AG09319 (cell line): ENCODE results near the gene PTTG1IP.

Experiments used
- DNase-seq: peaks from one replicate; pipeline ENCODE4 v3.0.0-alpha.2; 2010; ENCODE audit warnings: low read depth; ENCODE audit errors: extremely low read depth
- CTCF ChIP-seq: IDR thresholded peaks from 2 replicates; pipeline ENCODE4 v1.5.1; 2011; ENCODE audit warnings: low read depth, mild to moderate bottlenecking, inconsistent platforms, low read length, moderate library complexity

PTTG1IP gene

DNA sequence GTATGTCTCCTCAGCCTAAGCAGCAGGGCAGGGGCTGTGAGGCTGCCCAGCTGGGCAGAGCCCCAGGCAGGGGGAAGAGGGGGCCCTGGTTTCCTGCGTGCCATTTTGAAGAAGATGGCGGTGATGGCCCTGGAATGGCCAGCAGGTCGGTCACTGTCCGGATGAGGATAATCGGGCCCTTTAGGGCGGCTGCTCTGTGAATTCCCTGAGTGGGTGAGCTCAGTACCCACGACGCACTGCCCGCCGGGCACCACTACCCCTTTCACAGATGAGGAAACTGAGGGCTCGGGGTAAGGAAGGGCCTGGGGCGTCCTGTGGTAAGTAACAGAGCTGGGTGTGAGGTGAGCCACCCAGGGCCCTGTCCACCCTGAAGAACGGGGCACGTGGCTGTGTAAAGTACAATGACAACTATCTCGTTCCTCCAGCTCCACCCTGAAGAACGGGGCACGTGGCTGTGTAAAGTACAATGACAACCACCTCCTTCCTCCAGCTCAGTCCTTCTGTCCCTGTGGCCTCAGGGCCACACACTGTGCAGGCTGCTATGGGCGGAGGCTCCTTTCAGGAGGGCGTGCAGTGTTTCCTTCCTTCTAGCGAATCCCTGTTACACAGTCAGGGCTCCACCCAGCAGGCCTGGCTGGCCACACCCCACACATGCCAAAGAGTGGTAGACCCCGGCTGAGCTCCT lies 24.0 kb upstream of the PTTG1IP start:
- DNase-seq = no peak
- TF ChIP-seq CTCF = no peak

GRCh38 chr21:44896561-44897286 lies 23.2 kb upstream of the PTTG1IP start:
- TF ChIP-seq CTCF = no peak
- no peak for DNase-seq

DNA sequence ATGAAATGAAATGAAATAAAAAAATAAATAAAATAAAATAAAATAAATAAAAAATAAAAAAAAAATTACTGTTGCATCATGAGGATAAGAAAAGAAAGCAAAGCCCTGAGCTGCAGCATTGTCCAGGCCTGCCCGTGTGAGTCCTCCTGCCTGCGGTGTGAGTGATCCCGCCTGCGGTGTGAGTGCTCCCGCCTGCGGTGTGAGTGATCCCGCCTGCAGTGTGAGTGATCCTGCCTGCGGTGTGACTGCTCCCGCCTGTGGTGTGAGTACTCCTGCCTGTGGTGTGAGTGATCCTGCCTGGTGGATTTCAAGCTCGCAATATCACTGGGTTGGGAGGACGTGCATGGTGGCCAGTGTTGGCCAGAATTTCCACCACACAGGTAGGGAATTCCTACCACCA lies 22.4 kb upstream of the PTTG1IP start:
- no peak for TF ChIP-seq CTCF
- no peak for DNase-seq

DNA sequence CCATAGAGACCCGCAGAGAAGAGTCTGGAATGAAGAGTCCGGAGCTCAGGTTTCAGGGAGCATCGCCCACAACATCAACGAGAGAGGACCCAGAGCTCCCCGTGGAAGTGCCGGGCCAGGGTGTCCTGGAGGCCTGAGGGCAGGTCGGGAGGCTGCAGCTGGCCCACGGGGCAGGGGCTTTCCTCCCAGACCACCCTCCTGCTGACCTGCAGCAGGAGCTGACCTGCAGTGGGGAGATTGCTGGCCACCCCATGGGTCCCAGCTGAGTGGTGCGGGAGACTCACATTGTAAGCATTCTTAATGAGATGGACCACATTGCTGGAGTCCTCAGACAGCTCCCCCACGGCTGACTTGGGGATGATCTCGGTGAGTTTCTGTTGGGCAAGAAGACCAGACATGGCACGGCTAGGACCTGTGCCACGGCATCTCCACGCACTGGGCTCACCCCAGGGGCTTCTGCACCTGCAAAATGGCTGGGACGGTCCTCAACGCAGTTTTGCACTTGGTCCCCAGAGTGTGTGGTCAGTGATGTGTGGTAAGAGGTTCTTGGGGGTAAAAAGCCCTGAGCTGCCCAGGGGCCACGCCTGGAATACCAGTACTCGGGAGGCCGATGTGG lies 21.3 kb upstream of the PTTG1IP start:
- no peak for TF ChIP-seq CTCF
- DNase-seq = no peak

- DNase-seq = no peak
- TF ChIP-seq CTCF = no peak
These were observed 20.6 kb upstream of the PTTG1IP start for GRCh38 chr21:44893948-44894656.

GRCh38 chr21:44893278-44893556 lies 19.7 kb upstream of the PTTG1IP start:
- TF ChIP-seq CTCF = no peak
- no peak for DNase-seq
